Mesendoderm (in vitro differentiated cells): ENCODE results near the gene VSIG8.

Experiments used
- DNase-seq: peaks from one replicate; pipeline ENCODE4 v3.0.0; 2013
- H2AK5ac ChIP-seq: 2 replicates; pipeline ENCODE4 v1.6.1; 2013; ENCODE audit warnings: low read length, inconsistent platforms
- H2BK120ac ChIP-seq: 2 replicates; pipeline ENCODE4 v1.6.1; 2013; ENCODE audit warnings: low read depth, mild to moderate bottlenecking, low read length, moderate library complexity, mixed read lengths
- H2BK15ac ChIP-seq: replicated peaks from 2 replicates; pipeline ENCODE4 v1.6.1; 2013; ENCODE audit warnings: low read depth, mild to moderate bottlenecking, moderate library complexity
- H2BK5ac ChIP-seq: 2 replicates; pipeline ENCODE4 v1.6.1; 2013; ENCODE audit warnings: low read length, inconsistent platforms
- H3K18ac ChIP-seq: 2 replicates; pipeline ENCODE4 v1.6.1; 2013; ENCODE audit warnings: mild to moderate bottlenecking, low read length, mixed read lengths
- H3K23ac ChIP-seq: one replicate; pipeline ENCODE4 v1.6.1; 2013; ENCODE audit warnings: low read length
- H3K27ac ChIP-seq: 2 replicates; pipeline ENCODE4 v1.5.1; 2013; ENCODE audit warnings: low read depth, mild to moderate bottlenecking, inconsistent platforms, low read length, moderate library complexity
- H3K27me3 ChIP-seq: 2 replicates; pipeline ENCODE4 v1.6.1; 2013; ENCODE audit warnings: low read length, control low read depth, mild to moderate bottlenecking, inconsistent platforms; ENCODE audit not compliant: insufficient read depth, poor library complexity
- H3K36me3 ChIP-seq: 2 replicates; pipeline ENCODE4 v1.6.1; 2013; ENCODE audit warnings: low read length, inconsistent platforms; ENCODE audit not compliant: control insufficient read depth, insufficient read depth
- H3K4ac ChIP-seq: one replicate; pipeline ENCODE4 v1.6.1; 2013; ENCODE audit warnings: low read depth, mild to moderate bottlenecking, low read length, moderate library complexity
- H3K4me1 ChIP-seq: 2 replicates; pipeline ENCODE4 v1.6.1; 2013; ENCODE audit warnings: low read depth, low read length, inconsistent platforms; ENCODE audit not compliant: control insufficient read depth
- H3K4me2 ChIP-seq: 2 replicates; pipeline ENCODE4 v1.6.1; 2013; ENCODE audit warnings: low read length
- H3K4me3 ChIP-seq: 2 replicates; pipeline ENCODE4 v1.5.1; 2013; ENCODE audit warnings: mild to moderate bottlenecking, low read length
- H3K56ac ChIP-seq: one replicate; pipeline ENCODE4 v1.6.1; 2013; ENCODE audit warnings: low read length
- H3K79me1 ChIP-seq: 2 replicates; pipeline ENCODE4 v1.6.1; 2013; ENCODE audit warnings: low read length, inconsistent platforms
- H3K79me2 ChIP-seq: 2 replicates; pipeline ENCODE4 v1.6.1; 2013; ENCODE audit warnings: mild to moderate bottlenecking, low read length; ENCODE audit not compliant: control insufficient read depth, insufficient read depth
- H3K9ac ChIP-seq: 2 replicates; pipeline ENCODE4 v1.6.1; 2013; ENCODE audit warnings: low read length, inconsistent platforms
- H4K5ac ChIP-seq: one replicate; pipeline ENCODE4 v1.6.1; 2013; ENCODE audit warnings: low read length
- H4K8ac ChIP-seq: one replicate; pipeline ENCODE4 v1.6.1; 2013; ENCODE audit warnings: low read depth, mild to moderate bottlenecking, control low read depth, low read length, moderate library complexity
- WGBS: extraction: QIAGEN DNeasy Blood & Tissue Kit; methylation state at CpG from one replicate; pipeline ENCODE4 v1.1.7; 2013; ENCODE audit warnings: low lambda C conversion rate, missing lambda C conversion rate; ENCODE audit not compliant: insufficient coverage; ENCODE audit errors: extremely low coverage; 5-methylcytosine and 5-hydroxymethylcytosine counted together

VSIG8 gene

GRCh38 chr1:159839116-159839849 lies 23.2 kb downstream of the VSIG8 start:
- H3K79me1 ChIP-seq = no peaks in the 10 kb centered on the region
- H3K27ac ChIP-seq = no peak overlapping the region
- no peaks in the 10 kb centered on the region for H3K27me3 ChIP-seq
- WGBS = no CpG with 5 or more reads among the region's 5 CpGs
- no peak overlapping the region for H2BK5ac ChIP-seq
- H3K4me3 ChIP-seq = no peak overlapping the region
- no peak overlapping the region for H2BK120ac ChIP-seq
- H3K23ac ChIP-seq = no peak overlapping the region
- no peaks in the 10 kb centered on the region for H3K4me1 ChIP-seq
- H2AK5ac ChIP-seq = no peak overlapping the region
- H3K36me3 ChIP-seq = no peaks in the 10 kb centered on the region
- DNase-seq = no peak
- H2BK15ac ChIP-seq = no peak overlapping the region
- H4K5ac ChIP-seq = no peak overlapping the region
- H3K9ac ChIP-seq = no peak overlapping the region
- H3K56ac ChIP-seq = no peak overlapping the region
- H3K18ac ChIP-seq = no peak overlapping the region
- H3K79me2 ChIP-seq = no peaks in the 10 kb centered on the region
- no peak overlapping the region for H4K8ac ChIP-seq
- H3K4me2 ChIP-seq = no peak overlapping the region
- no peak overlapping the region for H3K4ac ChIP-seq

GRCh38 chr1:159838715-159839114 lies 23.7 kb downstream of the VSIG8 start:
- no peak for DNase-seq
- Histone ChIP-seq H3K27me3 (no peaks in the 10 kb centered on the region), H3K56ac (no peak overlapping the region), H2BK5ac (no peak overlapping the region), H2AK5ac (no peak overlapping the region), H3K18ac (no peak overlapping the region), H3K4me3 (no peak overlapping the region), H3K4ac (no peak overlapping the region), H3K36me3 (no peaks in the 10 kb centered on the region), H2BK15ac (no peak overlapping the region), H3K4me1 (no peaks in the 10 kb centered on the region), H3K4me2 (no peak overlapping the region), H3K79me1 (no peaks in the 10 kb centered on the region), H3K9ac (no peak overlapping the region), H4K5ac (no peak overlapping the region), H4K8ac (no peak overlapping the region), H2BK120ac (no peak overlapping the region), H3K23ac (no peak overlapping the region), H3K79me2 (no peaks in the 10 kb centered on the region), H3K27ac (no peak overlapping the region)
- WGBS = no CpG with 5 or more reads among the region's 1 CpG

- Histone ChIP-seq H4K5ac (no peak overlapping the region), H2AK5ac (no peak overlapping the region), H3K27me3 (no peaks in the 10 kb centered on the region), H3K4me2 (no peak overlapping the region), H3K56ac (no peak overlapping the region), H3K4ac (no peak overlapping the region), H3K23ac (no peak overlapping the region), H3K9ac (no peak overlapping the region), H4K8ac (no peak overlapping the region), H2BK120ac (no peak overlapping the region), H2BK15ac (no peak overlapping the region), H3K18ac (no peak overlapping the region), H3K79me2 (no peaks in the 10 kb centered on the region), H3K4me1 (peaks cover 3% of the 10 kb centered on the region), H3K79me1 (no peaks in the 10 kb centered on the region), H2BK5ac (no peak overlapping the region), H3K27ac (no peak overlapping the region), H3K4me3 (no peak overlapping the region), H3K36me3 (no peaks in the 10 kb centered on the region)
- DNase-seq = no peak
- no CpG with 5 or more reads among the region's 8 CpGs for WGBS
Observed at GRCh38 chr1:159835862-159836525, 26.5 kb downstream of the VSIG8 start.

GRCh38 chr1:159835356-159835755 lies 27.1 kb downstream of the VSIG8 start:
- Histone ChIP-seq H3K56ac (no peak overlapping the region), H2BK15ac (no peak overlapping the region), H3K4ac (no peak overlapping the region), H3K27ac (no peak overlapping the region), H3K79me2 (no peaks in the 10 kb centered on the region), H3K9ac (no peak overlapping the region), H2AK5ac (no peak overlapping the region), H3K4me3 (no peak overlapping the region), H3K4me2 (no peak overlapping the region), H3K18ac (no peak overlapping the region), H3K36me3 (no peaks in the 10 kb centered on the region), H3K27me3 (no peaks in the 10 kb centered on the region), H4K8ac (no peak overlapping the region), H2BK5ac (no peak overlapping the region), H2BK120ac (no peak overlapping the region), H4K5ac (no peak overlapping the region), H3K4me1 (peaks cover 3% of the 10 kb centered on the region), H3K79me1 (no peaks in the 10 kb centered on the region), H3K23ac (no peak overlapping the region)
- WGBS = no CpG with 5 or more reads among the region's 3 CpGs
- no peak for DNase-seq

DNA sequence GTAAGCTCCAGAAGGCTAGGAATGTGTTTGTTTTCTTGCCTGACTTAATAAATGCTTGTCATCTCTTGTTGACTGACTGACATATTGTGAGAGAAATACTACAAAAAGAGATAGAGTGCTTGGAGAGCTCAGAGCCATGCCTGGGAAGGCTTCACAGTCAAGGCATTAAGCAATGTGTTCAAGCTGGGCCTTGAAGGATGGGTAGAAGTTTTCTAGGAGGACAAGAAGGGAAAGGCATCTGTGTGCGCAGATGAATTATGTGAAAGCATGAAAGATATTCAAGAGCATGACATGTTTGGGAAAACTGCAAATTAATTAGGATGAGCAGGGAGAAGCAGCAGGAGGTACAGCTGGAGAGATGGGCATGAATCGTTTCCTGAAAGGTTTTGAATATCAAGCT lies 30.1 kb downstream of the VSIG8 start:
- Histone ChIP-seq H3K18ac (no peak overlapping the region), H3K9ac (no peak overlapping the region), H3K56ac (no peak overlapping the region), H2BK5ac (no peak overlapping the region), H2BK15ac (no peak overlapping the region), H3K4me3 (no peak overlapping the region), H3K79me2 (no peaks in the 10 kb centered on the region), H3K27ac (no peak overlapping the region), H3K4me2 (no peak overlapping the region), H3K79me1 (no peaks in the 10 kb centered on the region), H3K4me1 (peaks cover 3% of the 10 kb centered on the region), H4K5ac (no peak overlapping the region), H4K8ac (no peak overlapping the region), H3K4ac (no peak overlapping the region), H2BK120ac (no peak overlapping the region), H3K23ac (no peak overlapping the region), H3K36me3 (no peaks in the 10 kb centered on the region), H2AK5ac (no peak overlapping the region), H3K27me3 (no peaks in the 10 kb centered on the region)
- DNase-seq = no peak
- no CpG with 5 or more reads among the region's 2 CpGs for WGBS
